ENCODE measurements around the gene CHD6.
A peak's percentile ranks its signal among the peaks of the same experiment; 100 is the strongest.

The CHD6 gene

GRCh38 chr20:41428285-41428684, 189.9 kb downstream of the CHD6 start:
- ChIA-PET CTCF (interaction anchor here (1.2 to 1.4 kb wide), 2 partner anchors 87 to 255 kb away, joined by 3 read pairs; partner anchors contain the start of gene LPIN3), POLR2A (ENCODE audit: low non-redundant PET) (no interaction called here)
- peak; percentile 88 for DNase-seq (ENCODE audit: low spot score)

GRCh38 chr20:41427833-41428232, 190.3 kb downstream of the CHD6 start:
- TF ChIP-seq, protein P1, sequence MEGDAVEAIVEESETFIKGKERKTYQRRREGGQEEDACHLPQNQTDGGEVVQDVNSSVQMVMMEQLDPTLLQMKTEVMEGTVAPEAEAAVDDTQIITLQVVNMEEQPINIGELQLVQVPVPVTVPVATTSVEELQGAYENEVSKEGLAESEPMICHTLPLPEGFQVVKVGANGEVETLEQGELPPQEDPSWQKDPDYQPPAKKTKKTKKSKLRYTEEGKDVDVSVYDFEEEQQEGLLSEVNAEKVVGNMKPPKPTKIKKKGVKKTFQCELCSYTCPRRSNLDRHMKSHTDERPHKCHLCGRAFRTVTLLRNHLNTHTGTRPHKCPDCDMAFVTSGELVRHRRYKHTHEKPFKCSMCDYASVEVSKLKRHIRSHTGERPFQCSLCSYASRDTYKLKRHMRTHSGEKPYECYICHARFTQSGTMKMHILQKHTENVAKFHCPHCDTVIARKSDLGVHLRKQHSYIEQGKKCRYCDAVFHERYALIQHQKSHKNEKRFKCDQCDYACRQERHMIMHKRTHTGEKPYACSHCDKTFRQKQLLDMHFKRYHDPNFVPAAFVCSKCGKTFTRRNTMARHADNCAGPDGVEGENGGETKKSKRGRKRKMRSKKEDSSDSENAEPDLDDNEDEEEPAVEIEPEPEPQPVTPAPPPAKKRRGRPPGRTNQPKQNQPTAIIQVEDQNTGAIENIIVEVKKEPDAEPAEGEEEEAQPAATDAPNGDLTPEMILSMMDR (conservative IDR thresholded peaks at IDR 0.05; ENCODE audit: low read depth) = no peak
- ChIA-PET POLR2A (ENCODE audit: low non-redundant PET) (no interaction called here), CTCF (interaction anchor here (0.6 to 1.4 kb wide), 3 partner anchors 87 to 310 kb away, joined by 3 read pairs; partner anchors contain the start of gene LPIN3)
- no peak overlapping the region for H3K27ac ChIP-seq
- DNase-seq (ENCODE audit: low spot score) = no peak

More at GRCh38 chr20:41428285-41428684, 189.9 kb downstream of the CHD6 start:
- TF ChIP-seq, protein P1 (conservative IDR thresholded peaks at IDR 0.05; ENCODE audit: low read depth) = no peak
- H3K27ac ChIP-seq = no peak overlapping the region

DNA sequence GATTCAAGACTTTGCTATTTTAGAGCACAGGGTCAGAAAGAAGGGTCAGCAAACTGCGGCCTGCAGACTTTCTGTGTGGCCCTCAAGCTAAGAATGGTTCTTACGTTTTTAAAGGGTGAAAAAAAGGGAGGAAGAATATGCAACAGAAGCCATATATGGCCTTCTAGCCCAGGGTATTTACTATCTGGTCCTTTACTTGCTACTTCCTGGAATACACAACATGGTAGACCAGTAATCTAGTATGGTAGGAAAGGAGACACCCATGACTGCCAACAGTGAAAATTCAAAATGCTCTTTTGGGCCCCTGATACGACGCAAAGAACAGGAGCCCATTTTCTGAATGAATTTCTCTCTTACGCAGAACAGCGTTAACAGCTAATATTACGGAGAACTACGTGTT, 191.2 kb downstream of the CHD6 start:
- CTCF ChIA-PET = interaction anchor here (0.6 to 0.8 kb wide), 3 partner anchors 16 to 147 kb away, joined by 3 read pairs; no protein-coding TSS in a partner anchor
- POLR2A ChIA-PET (ENCODE audit: low non-redundant PET) = no interaction called here
- no peak overlapping the region for H3K27ac ChIP-seq
- DNase-seq (ENCODE audit: low spot score) = no peak
- TF ChIP-seq, protein P1 (conservative IDR thresholded peaks at IDR 0.05; ENCODE audit: low read depth) = no peak

DNA sequence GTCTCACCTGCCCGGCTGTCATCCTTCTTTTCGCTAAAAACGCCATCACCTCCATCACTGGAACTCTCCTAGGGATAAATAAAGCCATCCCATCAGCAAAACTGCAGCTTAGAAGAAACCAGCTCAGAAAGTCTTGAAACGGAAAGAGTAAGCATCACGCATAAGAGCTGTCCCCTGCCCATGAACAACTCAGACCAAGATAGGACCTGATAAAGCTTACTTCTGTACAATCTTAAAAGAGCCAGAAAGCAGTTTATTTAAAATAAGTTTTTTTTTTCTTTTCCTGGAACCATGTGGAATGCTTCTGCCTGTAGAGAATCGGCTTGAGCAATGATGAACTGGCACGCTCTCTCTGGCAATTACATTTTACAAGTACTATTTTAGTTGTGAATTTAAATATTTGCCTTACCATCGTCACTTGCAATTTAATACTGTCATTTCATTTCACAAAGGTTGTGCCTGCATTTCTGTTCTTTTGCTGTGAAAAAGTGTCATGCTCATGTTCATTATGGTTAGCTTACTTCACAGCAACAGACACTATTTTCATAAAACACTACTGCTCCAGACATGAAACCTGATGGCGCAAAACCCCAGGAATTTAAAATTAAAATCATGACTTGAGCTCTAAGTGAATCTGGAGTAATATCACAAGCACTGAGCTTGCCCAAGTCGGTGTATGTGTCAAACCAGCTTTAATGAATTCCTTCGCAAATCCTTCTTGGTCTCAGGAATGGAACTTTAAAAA, 191.9 kb downstream of the CHD6 start:
- CTCF ChIA-PET = interaction anchor here (0.6 to 0.8 kb wide), 3 partner anchors 11 to 114 kb away, joined by 3 read pairs; no protein-coding TSS in a partner anchor
- TF ChIP-seq, protein P1 (conservative IDR thresholded peaks at IDR 0.05; ENCODE audit: low read depth) = no peak
- H3K27ac ChIP-seq = no peak overlapping the region
- POLR2A ChIA-PET (ENCODE audit: low non-redundant PET) = no interaction called here
- DNase-seq (ENCODE audit: low spot score) = no peak

DNA sequence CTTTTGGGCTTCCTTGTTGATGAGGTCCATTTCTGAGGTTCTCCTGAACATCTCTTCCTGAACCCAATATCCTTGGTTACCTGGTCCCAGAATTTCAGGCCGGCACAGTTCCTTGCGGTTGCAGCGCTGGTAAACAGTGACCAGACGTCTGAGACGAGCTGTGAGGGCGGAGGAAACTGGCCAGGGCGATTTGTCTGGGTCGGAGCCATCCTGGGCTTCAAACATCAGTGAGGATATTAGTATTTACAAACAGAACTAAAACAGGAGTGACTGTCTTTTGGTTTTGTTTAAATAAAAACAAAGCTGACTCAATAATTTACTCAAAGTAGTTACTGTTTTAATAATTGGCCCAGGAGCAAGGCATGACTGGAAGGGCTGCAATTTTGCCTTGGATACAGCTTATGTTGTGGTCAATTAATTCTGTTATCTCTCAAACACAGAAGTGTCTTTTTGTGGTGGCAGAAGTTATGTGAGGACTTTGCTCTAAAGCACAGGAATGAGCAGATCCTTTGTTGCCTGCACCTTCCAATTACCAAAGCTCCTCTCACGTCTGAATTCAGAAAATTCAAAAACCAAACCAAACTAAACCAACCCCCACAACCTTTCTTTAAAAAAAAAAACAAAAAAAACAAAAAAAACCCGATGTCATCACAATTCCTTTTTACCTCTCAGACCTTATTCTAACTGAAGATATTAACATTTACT, 192.8 kb downstream of the CHD6 start:
- ChIA-PET CTCF (interaction anchor here (0.5 kb wide), 1 partner anchor 115 kb away, joined by 3 read pairs; no protein-coding TSS in a partner anchor), POLR2A (ENCODE audit: low non-redundant PET) (no interaction called here)
- TF ChIP-seq, protein P1 (conservative IDR thresholded peaks at IDR 0.05; ENCODE audit: low read depth) = no peak
- no peak for DNase-seq (ENCODE audit: low spot score)
- H3K27ac ChIP-seq = no peak overlapping the region

GRCh38 chr20:41424546-41424945, 193.6 kb downstream of the CHD6 start:
- TF ChIP-seq, protein P1 (conservative IDR thresholded peaks at IDR 0.05; ENCODE audit: low read depth) = no peak
- no peak overlapping the region for H3K27ac ChIP-seq
- ChIA-PET POLR2A (ENCODE audit: low non-redundant PET) (no interaction called here), CTCF (interaction anchor here (1.4 kb wide), 1 partner anchor 17 kb away, joined by 3 read pairs; no protein-coding TSS in a partner anchor)
- no peak for DNase-seq (ENCODE audit: low spot score)
